ENCODE data around the gene NFATC4. TPM values are rescaled to one million over a fixed set of nuclear protein-coding genes. Genes with fewer than 3 reads are reported as not detected.

Gene NFATC4
- total and polyA plus RNA-seq, 7 donors, result 10.4 to 120 (median 45.1) TPM

- no peaks in the 10 kb centered on the region for H3K27me3 ChIP-seq
- no peaks in the 10 kb centered on the region for H3K4me1 ChIP-seq
- H3K4me3 ChIP-seq, result no peak overlapping the region
- no peak overlapping the region for H3K27ac ChIP-seq
- no peak for DNase-seq
- no peaks in the 10 kb centered on the region for H3K9me3 ChIP-seq
- 16 to 59% methylated on average over 8 of the region's 8 CpGs for WGBS, 2 donors
- H3K36me3 ChIP-seq, result no peaks in the 10 kb centered on the region
- intact Hi-C loops (cut with DNase I), result no loop called here
- TF ChIP-seq CTCF (IDR thresholded peaks at IDR 0.05), result no peak
- TF ChIP-seq POLR2A (IDR thresholded peaks at IDR 0.05), result no peak
- no peak for TF ChIP-seq POLR2AphosphoS5 (IDR thresholded peaks at IDR 0.05)
- TF ChIP-seq EP300 (IDR thresholded peaks at IDR 0.05), result no peak
Observed at GRCh38 chr14:24392325-24393091, 24.5 kb downstream of the NFATC4 start.

GRCh38 chr14:24394275-24394674 is 26.3 kb downstream of the NFATC4 start:
- intact Hi-C loops (cut with DNase I), result no loop called here
- WGBS, 2 donors, result 24 to 50% methylated on average over 3 of the region's 3 CpGs
- no peaks in the 10 kb centered on the region for H3K36me3 ChIP-seq
- no peak overlapping the region for H3K4me3 ChIP-seq
- DNase-seq, result no peak
- no peaks in the 10 kb centered on the region for H3K9me3 ChIP-seq
- TF ChIP-seq CTCF (IDR thresholded peaks at IDR 0.05), result no peak
- TF ChIP-seq POLR2A (IDR thresholded peaks at IDR 0.05), result no peak
- no peak for TF ChIP-seq POLR2AphosphoS5 (IDR thresholded peaks at IDR 0.05)
- TF ChIP-seq EP300 (IDR thresholded peaks at IDR 0.05), result no peak
- peaks cover 0 to 16% (median 11%) of the 10 kb centered on the region in 4 donors for H3K4me1 ChIP-seq
- H3K27me3 ChIP-seq, result no peaks in the 10 kb centered on the region
- H3K27ac ChIP-seq, result no peak overlapping the region

- 72 to 86% methylated on average over 8 of the region's 8 CpGs for WGBS, 2 donors
- DNase-seq, result peak; percentile 50
- intact Hi-C loops (cut with DNase I), result no loop called here
- Histone ChIP-seq H3K4me1 (peaks cover 0 to 30% (median 26%) of the 10 kb centered on the region in 4 donors), H3K9me3 (no peaks in the 10 kb centered on the region), H3K36me3 (no peaks in the 10 kb centered on the region), H3K27ac (no peak overlapping the region), H3K4me3 (no peak overlapping the region), H3K27me3 (no peaks in the 10 kb centered on the region)
- no peak for TF ChIP-seq POLR2A (IDR thresholded peaks at IDR 0.05)
- TF ChIP-seq POLR2AphosphoS5 (IDR thresholded peaks at IDR 0.05), result no peak
- no peak for TF ChIP-seq CTCF (IDR thresholded peaks at IDR 0.05)
- TF ChIP-seq EP300 (IDR thresholded peaks at IDR 0.05), result no peak
Observed at GRCh38 chr14:24395609-24396582, 27.9 kb downstream of the NFATC4 start.

- Histone ChIP-seq H3K4me3 (peak overlapping the region in 2 of 4 donors; percentile 73 to 85), H3K9me3 (no peaks in the 10 kb centered on the region), H3K36me3 (no peaks in the 10 kb centered on the region), H3K27me3 (no peaks in the 10 kb centered on the region), H3K27ac (peak overlapping the region; percentile 76 to 82 (median 78)), H3K4me1 (peaks cover 0 to 48% (median 42%) of the 10 kb centered on the region in 4 donors)
- no peak for DNase-seq
- WGBS, 2 donors, result 45 to 65% methylated on average over 6 of the region's 6 CpGs
- intact Hi-C loops (cut with DNase I), result loop anchor here (2.0 kb wide), 1 partner anchor 33 kb away; no protein-coding TSS in a partner anchor
- TF ChIP-seq CTCF (IDR thresholded peaks at IDR 0.05) (no peak), POLR2A (IDR thresholded peaks at IDR 0.05) (no peak), EP300 (IDR thresholded peaks at IDR 0.05) (no peak), POLR2AphosphoS5 (IDR thresholded peaks at IDR 0.05) (no peak)
Observed at GRCh38 chr14:24397639-24398292, 29.8 kb downstream of the NFATC4 start.

All from sigmoid colon (tissue), 7 donors.